GM19025 (cell line): Measurements from ENCODE around the gene COPG2.
"Not testable (repeated sequence)": the region's sequence is repeated elsewhere in the genome, so short reads cannot be mapped to it uniquely, and the experiment has no call there.

Experiments used
- ATAC-seq: cut with Tn5 transposase; IDR thresholded peaks from one replicate; pipeline ENCODE4 v1.9.1; 2021; ENCODE audit warnings: mild to moderate bottlenecking, low read depth, moderate library complexity; ENCODE audit not compliant: unreplicated experiment

The COPG2 gene

DNA sequence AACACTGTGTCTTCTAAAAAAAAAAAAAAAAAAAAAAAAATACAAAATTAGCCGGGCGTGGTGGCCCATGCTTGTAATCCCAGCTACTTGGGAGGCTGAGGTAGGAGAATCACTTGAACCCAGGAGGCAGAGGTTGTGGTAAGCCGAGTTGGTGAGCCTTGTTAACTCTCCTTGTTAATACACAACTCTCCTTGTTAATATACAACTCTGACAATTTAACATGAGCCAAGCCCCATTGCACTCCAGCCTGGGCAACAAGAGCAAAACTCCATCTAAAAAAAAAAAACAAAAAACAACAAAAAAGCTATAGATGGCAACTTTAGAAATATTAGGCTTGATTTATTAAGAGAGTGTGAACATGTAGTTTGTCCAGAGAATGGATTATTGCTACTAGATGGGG, 156.5 kb downstream of the COPG2 start:
- not testable (repeated sequence) for ATAC-seq

DNA sequence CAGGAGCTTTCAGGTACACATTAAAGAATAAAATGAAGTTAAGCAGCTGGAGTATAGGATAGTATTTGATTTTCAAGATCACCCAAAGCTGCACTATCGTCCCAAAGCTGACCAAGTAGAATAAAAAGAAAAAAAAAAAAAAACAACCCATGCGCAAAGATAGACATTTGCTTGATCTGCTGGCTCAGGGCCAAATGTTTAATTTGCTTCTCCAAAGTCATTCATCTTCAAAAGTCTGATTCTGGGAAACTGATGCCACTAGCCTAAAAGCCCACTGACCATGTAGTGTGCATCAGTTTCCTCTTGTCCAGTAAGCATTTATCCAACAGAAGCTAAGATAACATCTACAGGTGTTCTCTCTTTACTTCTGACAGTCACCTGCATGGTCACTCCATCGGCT, 162.2 kb downstream of the COPG2 start:
- no peak for ATAC-seq

DNA sequence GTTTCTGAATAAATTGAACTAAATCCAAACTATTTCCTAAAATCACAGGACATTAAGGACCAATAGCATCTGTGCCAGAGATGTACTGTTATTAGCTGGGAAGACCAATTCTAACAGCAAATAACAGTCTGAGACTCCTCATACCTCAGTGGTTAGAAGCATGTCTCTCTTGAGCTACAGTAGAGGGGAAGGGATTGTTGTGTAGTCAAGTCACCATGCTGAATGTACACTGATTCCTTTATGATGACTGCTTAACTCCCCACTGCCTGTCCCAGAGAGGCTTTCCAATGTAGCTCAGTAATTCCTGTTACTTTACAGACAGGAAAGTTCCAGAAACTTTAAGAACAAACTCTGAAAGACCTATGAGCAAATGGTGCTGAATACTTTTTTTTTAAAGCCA, 162.8 kb downstream of the COPG2 start:
- ATAC-seq: no peak

GRCh38 chr7:130500910-130501309, 167.6 kb downstream of the COPG2 start:
- ATAC-seq: no peak

GRCh38 chr7:130500463-130500862, 168.1 kb downstream of the COPG2 start:
- ATAC-seq: no peak

GRCh38 chr7:130494431-130494858, 174.1 kb downstream of the COPG2 start:
- no peak for ATAC-seq

- ATAC-seq: no peak
Observed at GRCh38 chr7:130493275-130493873, 175.2 kb downstream of the COPG2 start.

DNA sequence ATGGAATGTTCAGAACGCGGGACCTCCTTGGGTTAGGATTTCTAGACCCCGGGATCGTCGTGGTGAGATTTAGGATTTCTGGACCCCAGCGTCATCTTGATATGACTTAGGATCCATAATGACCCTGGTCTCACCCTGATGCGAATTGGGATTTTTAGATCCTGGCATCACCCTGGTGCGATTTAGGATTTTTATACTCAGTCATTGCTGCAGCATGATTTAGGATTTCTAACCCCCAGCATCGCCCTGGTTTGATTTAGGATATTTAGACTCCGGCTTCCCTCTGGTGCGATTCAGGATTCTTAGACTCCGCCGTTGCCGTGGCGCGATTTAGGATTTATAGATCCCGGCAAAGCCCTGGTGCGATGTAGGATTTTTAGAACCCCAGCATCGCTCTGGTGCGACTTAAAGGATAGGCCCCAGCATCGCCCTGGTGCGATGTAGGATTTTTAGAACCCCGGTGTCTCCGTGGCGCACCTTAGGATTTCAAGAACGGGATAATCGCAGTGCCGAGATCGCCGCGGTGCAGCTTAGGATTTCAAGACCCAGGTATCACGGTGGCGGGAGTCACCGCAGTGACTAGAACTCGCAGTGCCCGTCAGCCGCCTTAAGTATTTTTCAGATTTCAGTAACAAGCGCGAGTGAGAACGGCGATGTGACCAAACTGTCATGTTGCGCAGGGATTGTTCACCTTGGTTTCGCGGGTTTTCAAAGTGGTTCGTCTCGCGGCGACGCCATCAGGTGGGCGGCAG, 175.8 kb downstream of the COPG2 start:
- ATAC-seq: no peak

DNA sequence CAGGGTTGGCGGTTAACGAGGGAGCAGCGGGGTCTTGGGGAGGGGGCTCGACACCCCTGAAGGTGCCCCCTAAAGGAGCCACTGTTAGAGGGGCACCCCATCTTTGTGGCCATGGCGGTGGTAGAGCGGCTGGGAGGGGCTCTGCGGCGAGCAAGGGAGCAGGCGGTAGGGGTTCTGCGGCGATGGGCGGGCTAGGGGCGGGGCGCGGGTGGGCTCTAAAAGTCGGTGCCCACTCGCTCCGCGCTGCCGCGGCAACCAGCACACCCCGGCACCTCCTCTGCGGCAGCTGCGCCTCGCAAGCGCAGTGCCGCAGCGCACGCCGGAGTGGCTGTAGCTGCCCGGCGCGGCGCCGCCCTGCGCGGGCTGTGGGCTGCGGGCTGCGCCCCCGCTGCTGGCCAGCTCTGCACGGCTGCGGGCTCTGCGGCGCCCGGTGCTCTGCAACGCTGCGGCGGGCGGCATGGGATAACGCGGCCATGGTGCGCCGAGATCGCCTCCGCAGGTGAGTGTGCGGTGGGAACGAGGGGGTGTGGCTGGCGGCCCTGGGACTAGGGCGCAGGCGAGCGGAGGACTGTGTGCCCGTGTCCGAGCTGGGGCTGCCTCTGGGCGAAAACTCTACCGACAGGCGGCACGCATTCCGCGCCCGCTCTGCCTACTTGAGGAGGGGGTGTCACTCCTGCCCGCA, 176.6 kb downstream of the COPG2 start, which contains the start of gene MEST:
MEST (plus strand) TSS at position 245 of the 682 bp plus-strand sequence; CDS start at position 474, 229 bp downstream.
- no peak for ATAC-seq

DNA sequence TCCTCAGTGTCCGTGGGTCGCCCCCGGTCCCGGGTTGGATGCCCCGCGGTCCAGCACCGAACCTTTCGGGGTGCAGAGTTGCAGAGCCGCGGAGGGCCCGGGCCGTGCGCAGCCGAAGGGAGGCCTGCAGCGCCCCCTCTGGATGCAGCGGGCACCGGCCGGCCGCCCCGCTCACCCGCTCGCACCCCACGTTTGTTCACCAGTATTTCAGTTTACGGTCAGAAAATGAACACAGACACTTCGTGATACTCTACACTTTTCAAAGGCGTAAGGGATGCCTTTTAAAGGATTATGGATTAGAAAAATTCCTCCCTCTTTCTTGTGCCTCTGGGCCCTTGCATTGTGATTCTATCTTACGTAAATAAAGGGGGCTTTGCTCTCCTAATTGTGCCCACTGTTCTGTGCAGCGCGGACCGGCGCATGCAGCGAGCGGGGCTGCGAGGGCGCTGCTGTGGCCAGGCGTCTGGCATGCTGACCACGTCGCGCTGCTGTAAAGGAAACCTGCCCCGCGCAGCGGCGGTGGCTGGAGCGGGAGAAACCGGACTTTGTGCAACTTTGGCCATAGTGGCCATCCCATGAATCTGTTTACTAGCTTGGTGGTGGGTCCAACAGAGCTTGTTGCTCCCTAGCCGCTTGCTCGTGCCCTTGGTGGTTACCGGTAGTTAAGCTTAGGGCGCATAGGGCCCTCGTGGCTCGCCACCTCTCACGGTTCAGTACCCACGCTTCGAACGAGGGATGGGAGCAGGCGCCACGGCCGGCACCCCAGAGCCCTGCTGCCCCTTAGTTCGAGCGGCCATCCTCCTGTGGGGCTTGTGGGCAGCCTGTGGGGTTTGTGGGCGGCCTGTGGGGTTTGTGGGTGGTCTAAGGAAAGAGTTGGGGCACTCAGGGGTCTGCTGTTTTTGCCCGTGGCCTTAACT, 177.4 kb downstream of the COPG2 start:
- no peak for ATAC-seq

DNA sequence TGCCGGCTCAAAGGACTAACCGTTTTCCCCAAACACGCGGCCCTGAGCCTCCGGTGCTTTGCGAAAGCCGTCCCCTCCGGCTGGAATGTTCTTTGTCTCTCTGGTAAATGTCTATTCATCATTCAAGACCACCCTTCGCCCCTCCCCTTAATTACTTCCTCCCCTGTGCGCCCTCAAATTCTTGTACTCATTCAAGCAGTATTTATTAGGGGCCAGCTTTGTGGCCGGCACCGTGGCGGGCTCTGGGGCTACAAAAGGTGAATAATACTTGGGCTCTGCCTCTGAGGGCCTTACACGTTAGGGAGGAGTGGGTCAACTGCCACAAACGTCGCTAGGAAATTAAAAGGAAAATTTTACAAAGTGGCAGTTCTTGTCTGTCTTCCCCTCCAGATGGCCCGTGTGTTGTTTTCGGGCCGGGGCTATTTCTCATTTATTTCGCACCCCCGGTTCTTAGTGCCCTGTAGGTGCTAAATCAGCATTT, 178.2 kb downstream of the COPG2 start:
- ATAC-seq: no peak

DNA sequence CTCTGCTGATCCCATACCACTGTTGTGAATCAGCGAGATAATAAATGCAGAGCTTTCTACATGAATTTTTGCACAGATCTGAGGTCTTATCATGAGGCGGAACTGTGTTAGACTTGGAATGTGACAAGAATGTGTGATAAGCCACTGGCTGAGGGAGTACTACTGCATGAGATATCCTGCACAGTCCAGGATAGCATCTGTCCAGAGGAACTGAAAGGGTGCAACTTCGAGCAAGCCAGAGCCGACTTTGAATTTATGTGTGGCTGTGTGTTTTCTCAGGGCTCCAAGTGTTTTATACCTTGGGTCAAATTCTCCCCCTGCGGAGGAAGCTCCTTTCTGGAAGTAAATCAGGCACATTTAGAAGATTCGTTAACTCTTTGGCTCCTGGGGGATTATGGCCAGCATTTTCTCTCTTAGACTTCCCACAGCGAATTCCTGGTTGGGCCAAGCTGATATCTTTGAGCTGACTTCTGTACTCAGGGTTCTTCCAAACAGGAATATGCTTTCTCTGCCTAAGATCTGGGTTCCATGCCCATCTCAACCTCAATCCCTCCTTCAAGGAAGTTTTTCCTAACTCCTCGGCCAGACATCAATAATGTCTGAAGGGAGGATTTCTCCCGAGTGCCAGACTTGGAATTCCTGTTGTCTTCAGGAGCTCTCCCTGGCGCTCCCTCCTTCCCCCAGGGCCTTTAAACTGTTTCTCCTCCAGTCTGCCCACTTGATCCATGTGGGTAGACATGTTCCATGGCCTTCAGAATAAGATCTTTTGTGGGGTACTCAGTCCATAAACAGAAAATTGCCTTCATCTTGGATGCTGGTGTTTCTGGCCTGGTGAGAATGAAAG, 179.2 kb downstream of the COPG2 start:
- no peak for ATAC-seq

DNA sequence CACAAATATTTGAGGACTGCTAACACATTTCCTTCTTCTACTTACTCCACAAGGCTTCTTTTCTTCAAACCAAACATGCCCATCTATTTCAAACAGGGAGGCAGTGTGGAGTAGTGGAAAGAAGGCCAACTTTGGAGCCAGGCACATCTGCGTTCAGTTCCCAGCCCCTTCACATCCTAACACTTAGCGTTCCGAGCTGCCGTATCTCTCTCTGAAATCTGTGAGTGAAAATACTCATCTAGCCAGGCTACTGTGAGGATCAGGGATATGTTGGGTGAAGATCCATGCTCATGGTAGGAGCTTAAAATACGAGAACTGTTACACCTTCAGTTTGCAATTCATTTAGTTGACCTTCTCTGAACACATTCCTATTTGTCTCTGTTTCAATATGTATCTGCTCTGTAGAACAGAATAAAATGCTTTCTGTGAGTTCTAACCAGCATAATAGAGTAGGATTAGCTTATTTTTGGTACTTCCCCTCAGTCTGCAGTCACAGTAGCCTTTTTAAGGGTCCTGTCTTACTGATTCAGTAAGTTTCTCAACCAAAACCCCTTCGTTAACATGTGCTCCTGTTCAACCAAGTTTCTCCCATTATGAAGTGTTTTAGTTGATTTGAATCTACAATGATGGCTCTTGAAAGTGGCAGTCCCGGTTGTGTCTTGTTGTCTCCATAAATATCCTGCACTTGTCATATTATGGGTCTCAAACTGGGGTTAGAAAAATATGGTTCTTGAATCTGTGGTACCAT, 180.0 kb downstream of the COPG2 start:
- ATAC-seq: no peak

DNA sequence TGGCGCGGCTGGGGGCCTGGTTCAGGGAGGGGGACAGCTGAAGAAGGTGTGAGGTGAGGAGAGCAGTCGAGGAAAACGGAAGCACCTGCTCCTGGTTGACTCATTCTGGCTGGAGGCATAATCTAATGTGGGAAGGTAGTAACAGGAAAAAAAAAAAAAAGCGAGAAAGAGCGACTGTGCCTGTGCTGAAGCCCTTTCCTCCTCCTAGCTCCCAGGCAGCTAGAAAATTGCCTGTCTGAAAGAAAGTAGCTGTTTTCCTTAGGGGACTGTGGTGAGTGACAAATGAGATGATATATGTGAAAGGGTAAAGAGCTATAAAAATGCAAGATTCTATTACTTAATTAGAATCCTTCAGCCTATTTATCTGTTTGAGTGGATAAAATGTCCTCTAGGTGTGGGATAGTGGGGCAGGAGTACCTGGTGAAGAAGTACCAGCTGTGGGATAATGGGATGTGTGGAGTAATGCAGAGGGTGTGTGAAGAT, 181.6 kb downstream of the COPG2 start:
- no peak for ATAC-seq

- no peak for ATAC-seq
Observed at GRCh38 chr7:130486114-130486953, 182.2 kb downstream of the COPG2 start.

GRCh38 chr7:130485734-130486113, 182.8 kb downstream of the COPG2 start:
- ATAC-seq: no peak

DNA sequence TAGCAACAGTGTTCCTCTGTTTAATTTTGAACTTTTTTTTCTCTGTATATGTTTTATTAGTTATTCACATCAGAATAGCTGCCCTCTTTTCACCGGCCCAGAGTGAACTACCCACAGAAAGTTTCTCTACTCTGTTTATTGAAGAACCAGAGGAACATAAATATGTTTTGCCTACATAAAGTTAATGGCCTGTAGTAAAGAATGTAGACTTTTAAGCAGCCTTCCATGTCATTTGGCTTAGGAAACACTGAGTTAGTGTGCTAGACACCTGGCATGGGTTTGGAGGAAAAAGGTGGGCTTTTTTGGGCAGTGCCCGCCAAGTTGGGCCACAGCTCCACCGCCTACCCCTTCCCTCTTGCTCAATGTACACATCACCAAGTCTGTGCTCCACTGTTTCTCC, 185.5 kb downstream of the COPG2 start:
- ATAC-seq: no peak

- ATAC-seq: no peak
Observed at GRCh38 chr7:130481898-130482297, 186.7 kb downstream of the COPG2 start.
